GOT3 (cell line): ENCODE measurements around the gene MTA3.

Experiments
- DNase-seq: peaks from one replicate; lab custom pipeline; 2025; ENCODE audit warnings: mixed read lengths; lab: John Stamatoyannopoulos, UW

The MTA3 gene

GRCh38 chr2:42762823-42763804, 194.7 kb downstream of the MTA3 start:
- DNase-seq: no peak

- DNase-seq: no peak
Measured at GRCh38 chr2:42764096-42764495, 195.7 kb downstream of the MTA3 start, which contains the start of gene OXER1. TSS of gene OXER1 (minus strand) at chr2:42764135. CDS start at chr2:42764062, 73 bp downstream.

- DNase-seq: no peak
Measured at GRCh38 chr2:42764901-42765300, 196.5 kb downstream of the MTA3 start.

- no peak for DNase-seq
Measured at GRCh38 chr2:42765686-42766085, 197.3 kb downstream of the MTA3 start.

GRCh38 chr2:42767080-42767898, 198.9 kb downstream of the MTA3 start:
- no peak for DNase-seq

GRCh38 chr2:42767899-42768705, 199.7 kb downstream of the MTA3 start:
- DNase-seq: no peak

- DNase-seq: no peak
Measured at GRCh38 chr2:42768706-42769256, 200.3 kb downstream of the MTA3 start.

GRCh38 chr2:42769583-42770287, 201.3 kb downstream of the MTA3 start:
- DNase-seq: no peak

- DNase-seq: no peak
Measured at GRCh38 chr2:42770288-42771131, 202.1 kb downstream of the MTA3 start.

- no peak for DNase-seq
Measured at GRCh38 chr2:42771546-42772153, 203.2 kb downstream of the MTA3 start.

- no peak for DNase-seq
Measured at GRCh38 chr2:42775186-42775585, 206.8 kb downstream of the MTA3 start.

- DNase-seq: no peak
Measured at GRCh38 chr2:42775810-42776209, 207.4 kb downstream of the MTA3 start.

GRCh38 chr2:42777883-42778805, 209.7 kb downstream of the MTA3 start:
- DNase-seq: no peak

- DNase-seq: no peak
Measured at GRCh38 chr2:42781181-42781580, 212.7 kb downstream of the MTA3 start.

- no peak for DNase-seq
Measured at GRCh38 chr2:42783511-42783910, 215.1 kb downstream of the MTA3 start.

- no peak for DNase-seq
Measured at GRCh38 chr2:42784204-42784880, 215.9 kb downstream of the MTA3 start.

GRCh38 chr2:42786561-42787345, 218.3 kb downstream of the MTA3 start:
- DNase-seq: no peak
